GM19035 (cell line): ENCODE results near the gene TSPOAP1.

ENCODE experiments used
- ATAC-seq: cut with Tn5 transposase; IDR thresholded peaks from one replicate; pipeline ENCODE4 v1.9.1; 2021; ENCODE audit not compliant: unreplicated experiment

TSPOAP1 gene

GRCh38 chr17:58340405-58340876 is 11.8 kb upstream of the TSPOAP1 start:
- no peak for ATAC-seq

GRCh38 chr17:58339755-58340404 is 11.3 kb upstream of the TSPOAP1 start:
- no peak for ATAC-seq

- ATAC-seq: no peak
Measured at GRCh38 chr17:58338841-58339754, 10.5 kb upstream of the TSPOAP1 start.

- ATAC-seq: no peak
Measured at GRCh38 chr17:58338454-58338840, 9.9 kb upstream of the TSPOAP1 start.

- peak; percentile 55 for ATAC-seq
Measured at GRCh38 chr17:58337600-58338453, 9.2 kb upstream of the TSPOAP1 start.

GRCh38 chr17:58337210-58337599 is 8.6 kb upstream of the TSPOAP1 start:
- no peak for ATAC-seq

- ATAC-seq: no peak
Measured at GRCh38 chr17:58336456-58337209, 8.0 kb upstream of the TSPOAP1 start.

GRCh38 chr17:58335779-58336455 is 7.3 kb upstream of the TSPOAP1 start:
- ATAC-seq: no peak

- no peak for ATAC-seq
Measured at GRCh38 chr17:58335061-58335731, 6.6 kb upstream of the TSPOAP1 start.

- no peak for ATAC-seq
Measured at GRCh38 chr17:58334661-58335060, 6.1 kb upstream of the TSPOAP1 start.

GRCh38 chr17:58334256-58334655 is 5.7 kb upstream of the TSPOAP1 start:
- ATAC-seq: no peak

- ATAC-seq: no peak
Measured at GRCh38 chr17:58333736-58334207, 5.2 kb upstream of the TSPOAP1 start.

- no peak for ATAC-seq
Measured at GRCh38 chr17:58332778-58333735, 4.5 kb upstream of the TSPOAP1 start.

GRCh38 chr17:58331815-58332777 is 3.5 kb upstream of the TSPOAP1 start:
- no peak for ATAC-seq

- no peak for ATAC-seq
Measured at GRCh38 chr17:58330997-58331814, 2.6 kb upstream of the TSPOAP1 start.

GRCh38 chr17:58330538-58330996 is 2.0 kb upstream of the TSPOAP1 start:
- no peak for ATAC-seq
